NCI-H1436 treated with DMSO at 0.1 percent for 48 hours (cell line): ENCODE data around the gene PLCH1.

Experiments used
- DNase-seq: peaks from one replicate; lab custom pipeline; 2025; lab: John Stamatoyannopoulos, UW

Gene PLCH1

DNA sequence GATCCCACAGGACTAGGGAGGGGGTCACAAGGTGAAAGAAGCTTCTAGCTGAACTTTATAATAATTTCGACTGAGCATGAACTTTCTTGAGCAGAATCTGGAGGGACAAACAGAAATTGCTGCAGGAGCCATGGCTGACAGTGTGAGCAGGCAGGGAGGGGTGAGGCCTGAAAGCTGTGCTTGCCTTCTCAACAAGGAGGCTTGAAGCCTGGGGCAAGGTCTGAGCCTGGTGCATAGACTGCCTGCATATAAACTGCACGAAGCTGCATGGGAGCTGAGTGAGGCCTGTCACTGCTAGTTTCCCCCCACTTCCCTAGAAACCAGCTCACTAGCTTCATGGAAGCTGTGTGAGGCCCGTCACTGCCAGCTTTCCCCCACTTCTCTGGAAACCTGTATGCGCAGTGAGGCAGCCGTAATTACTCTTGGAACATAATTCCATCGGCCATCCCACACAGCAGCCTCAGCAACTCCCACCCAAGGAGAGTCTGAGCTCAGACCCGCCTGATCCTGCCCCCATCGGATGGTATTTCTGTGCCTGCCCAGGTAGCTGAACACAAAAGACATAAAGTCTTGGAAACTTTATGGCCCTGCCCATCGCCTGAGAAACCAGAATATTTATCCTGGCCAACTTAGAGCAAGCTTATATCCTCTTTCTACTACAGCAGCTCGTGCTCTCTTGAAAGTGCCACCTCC, 136.5 kb downstream of the PLCH1 start:
- DNase-seq = no peak

DNA sequence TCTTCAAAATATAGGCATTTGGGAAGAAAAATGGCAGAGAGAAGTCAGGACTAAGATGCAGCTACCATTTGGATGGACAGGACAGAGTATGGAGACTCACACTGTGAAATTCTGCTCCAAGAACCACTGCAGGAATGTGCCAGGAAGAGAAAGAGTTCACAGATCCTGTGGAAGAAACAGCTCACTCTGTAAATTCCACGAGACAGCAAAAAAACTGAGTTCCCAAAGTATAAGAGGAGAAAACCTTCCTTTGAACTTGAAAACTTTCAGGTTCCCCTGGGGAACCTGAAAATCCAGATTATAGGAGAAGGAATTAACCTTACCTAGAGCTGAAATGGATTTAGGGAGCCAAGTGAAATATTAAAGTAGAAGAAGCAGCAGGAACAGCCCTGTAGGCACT, 137.1 kb downstream of the PLCH1 start:
- DNase-seq = no peak

DNA sequence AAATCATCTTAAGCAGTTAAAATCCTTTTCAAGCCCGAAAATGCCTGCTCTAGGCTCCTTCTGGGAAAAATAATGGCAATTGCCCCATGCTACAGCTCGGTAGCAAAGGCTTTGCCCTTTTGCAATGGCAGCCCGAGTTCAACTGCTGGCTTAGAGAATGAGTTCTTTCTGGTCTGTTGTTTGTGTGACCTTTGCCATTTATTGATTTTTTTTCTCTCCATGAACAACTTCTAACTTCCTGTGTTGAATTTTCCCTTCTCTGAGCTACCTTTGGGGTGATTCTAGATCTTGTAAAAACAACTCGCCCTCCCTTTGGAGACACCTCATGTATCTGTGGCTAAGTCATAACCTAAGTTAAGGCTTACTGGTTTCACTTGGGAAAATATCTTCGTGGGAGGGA, 139.3 kb downstream of the PLCH1 start:
- DNase-seq = no peak

DNA sequence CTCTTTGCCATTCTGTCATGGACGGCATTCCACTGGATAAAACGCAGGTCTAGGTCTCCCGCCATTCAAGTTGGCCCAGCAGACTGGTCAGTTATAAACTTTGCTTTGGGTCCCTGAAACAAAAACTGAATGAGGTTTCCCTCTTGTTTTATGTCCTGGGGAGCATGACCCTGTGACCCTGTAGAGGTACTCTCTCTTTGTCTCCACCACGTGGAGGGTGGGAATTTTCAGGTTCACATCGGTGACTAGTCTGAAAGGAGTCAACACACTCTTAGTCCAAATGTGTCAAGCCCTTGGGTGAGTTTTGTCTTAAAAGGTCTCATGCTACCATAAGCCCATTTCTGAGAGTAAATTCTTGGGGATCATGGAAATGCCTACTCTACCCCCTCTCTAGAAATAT, 139.9 kb downstream of the PLCH1 start:
- DNase-seq = no peak

DNA sequence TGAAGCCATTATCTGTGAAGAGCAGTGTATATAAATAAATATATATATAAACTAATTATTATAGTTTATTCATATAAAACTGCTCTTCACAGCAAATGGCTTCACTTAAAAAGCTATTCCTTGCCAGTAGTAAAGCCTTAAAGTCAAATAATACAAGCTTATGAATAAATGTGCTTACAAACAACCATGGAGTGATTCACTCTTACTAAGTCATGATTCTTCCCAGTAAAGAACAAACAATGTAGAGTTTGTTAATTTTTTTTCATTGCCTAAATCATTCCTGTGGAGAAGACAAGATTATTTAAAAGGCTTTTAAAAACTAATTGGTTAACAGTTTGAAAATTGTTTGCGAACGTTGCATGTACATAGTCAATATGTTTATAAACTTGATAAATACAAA, 140.7 kb downstream of the PLCH1 start:
- DNase-seq = no peak

DNA sequence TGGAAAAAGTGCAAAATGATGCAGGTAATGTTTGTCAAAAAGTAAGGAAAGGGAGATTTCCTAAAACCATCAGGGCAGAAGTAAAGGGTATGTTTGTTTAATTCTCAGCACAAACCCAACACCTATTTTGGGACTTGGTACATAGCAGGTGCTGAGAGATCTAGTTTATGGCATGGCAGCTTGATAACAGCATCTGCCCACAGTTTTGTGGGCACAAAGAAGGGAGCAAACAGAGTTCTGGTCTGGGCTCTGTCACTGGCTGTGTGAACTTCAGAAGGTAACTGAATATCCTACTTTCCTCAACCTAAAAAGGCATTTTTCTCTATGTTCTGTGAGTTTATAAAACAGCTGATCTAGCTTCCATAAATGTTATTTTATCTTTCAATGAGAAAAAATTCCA, 141.6 kb downstream of the PLCH1 start:
- DNase-seq = no peak

DNA sequence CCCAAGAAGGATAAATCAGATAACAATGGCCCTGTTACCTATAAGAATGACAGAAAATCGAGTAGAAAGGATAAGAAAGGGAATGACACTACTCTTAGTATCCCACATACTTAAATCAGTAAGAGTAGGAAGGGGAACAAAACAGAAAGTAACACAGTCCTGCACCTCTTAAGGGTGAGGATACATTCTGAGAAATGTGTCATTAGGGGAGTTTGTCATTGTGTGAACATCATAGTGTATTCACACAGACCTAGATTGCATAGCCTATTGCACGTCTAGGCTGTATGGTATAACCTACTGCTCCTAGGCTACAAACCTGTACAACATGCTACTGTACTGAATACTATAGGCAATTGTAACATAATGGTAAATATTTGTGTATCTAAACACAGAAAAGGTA, 142.6 kb downstream of the PLCH1 start:
- no peak for DNase-seq

DNA sequence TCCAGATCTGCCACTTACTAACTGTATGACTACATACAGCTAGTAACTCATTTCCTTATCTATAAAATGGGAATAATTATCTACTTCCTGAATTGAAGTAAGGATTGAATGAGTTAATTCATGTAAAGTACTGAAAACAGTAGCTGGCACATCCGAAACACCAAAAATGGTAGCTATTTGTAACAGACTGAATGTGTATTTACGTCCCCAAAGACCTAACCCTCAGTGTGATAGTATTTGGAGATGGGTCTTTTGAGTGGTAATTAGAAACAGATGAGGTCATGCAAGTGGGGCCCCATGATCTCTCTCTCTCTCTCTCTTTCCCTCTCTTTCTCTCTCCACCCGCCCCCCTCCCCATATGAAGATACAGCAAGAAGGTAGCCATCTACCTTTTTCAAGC, 146.2 kb downstream of the PLCH1 start:
- DNase-seq = no peak

DNA sequence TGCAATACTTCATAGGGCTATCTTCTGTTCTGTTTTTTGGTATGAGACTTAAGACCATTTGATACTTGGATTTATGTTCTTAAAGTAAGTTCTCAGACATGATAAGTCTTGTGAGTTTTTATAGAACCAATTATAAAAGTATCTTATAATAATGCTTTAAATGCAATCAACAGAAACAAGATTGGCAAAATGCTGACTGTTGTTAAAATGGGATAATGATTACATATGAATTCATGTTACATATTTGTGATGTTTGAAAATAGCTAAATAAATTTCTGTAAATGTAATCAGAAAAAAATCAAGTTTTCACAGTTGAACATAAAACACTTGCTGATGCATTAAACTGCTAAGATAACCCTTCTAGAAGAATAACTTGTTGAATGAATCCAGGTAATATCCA, 148.3 kb downstream of the PLCH1 start:
- DNase-seq = no peak

DNA sequence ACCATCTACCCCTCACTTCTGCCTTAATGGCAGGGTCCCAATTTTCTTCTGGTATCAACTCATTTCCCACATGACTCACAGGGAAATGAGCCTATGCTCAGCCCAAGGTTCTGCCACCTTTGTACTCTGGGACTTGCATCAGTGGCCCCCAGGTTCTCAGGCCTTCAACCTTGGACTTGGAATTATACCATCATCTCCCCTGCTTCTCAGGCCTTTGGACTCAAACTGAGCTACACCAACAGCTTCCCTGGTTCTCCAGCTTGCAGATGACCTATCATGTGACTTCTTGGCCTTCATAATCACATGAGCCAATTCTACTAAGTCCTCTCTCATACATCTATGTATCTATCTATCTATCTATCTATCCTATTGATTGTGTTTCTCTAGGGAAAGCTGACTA, 149.5 kb downstream of the PLCH1 start:
- DNase-seq = no peak

DNA sequence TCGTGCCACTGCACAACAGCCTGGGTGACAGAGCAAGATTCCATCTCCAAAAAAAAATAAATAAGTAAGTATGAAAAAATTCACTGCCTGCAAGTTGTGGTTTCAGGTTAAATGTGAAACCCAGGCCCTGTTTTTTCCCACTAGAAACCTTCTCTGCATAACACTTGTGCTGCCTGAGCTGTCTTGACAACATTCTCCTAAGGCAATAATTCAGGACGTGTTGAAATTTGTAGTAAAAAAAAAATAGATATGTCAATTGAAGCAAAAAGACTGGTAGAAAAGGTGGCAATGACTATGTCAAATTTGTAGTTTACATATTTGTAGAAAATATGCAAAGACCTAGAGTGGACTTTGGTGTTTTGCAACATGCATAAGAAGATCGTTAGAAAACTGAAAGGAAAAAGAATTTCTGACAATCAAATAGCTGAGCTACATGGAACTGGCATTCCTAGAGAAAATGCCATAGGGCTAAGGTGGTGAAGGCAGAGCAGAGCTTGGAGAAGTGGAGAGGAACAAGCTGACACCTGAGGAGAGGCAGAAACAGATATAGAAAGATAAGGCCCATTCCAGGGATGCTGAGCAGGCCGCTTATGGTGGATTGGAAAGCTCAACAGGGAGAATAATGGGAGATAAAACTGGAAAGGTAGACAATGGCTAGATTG, 150.2 kb downstream of the PLCH1 start:
- DNase-seq = no peak

DNA sequence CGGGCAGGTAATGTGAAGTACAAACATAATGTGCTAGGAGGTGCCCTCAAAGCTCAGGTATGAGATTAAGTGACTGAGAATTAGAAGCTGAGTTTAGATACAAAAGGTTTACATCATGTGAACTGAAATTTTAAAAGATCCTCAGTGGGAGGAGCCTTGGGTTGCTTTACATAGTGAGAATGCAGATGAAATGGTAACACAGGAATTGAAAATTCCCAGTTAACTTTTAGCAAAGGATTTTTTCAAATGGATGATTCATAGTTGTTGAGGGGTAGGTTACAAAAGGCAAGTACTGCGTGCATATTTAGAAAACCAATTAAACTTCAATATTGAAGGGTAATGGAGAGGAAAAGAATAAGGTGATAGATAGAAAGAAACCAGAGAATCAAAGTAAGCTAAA, 157.3 kb downstream of the PLCH1 start:
- DNase-seq = no peak

DNA sequence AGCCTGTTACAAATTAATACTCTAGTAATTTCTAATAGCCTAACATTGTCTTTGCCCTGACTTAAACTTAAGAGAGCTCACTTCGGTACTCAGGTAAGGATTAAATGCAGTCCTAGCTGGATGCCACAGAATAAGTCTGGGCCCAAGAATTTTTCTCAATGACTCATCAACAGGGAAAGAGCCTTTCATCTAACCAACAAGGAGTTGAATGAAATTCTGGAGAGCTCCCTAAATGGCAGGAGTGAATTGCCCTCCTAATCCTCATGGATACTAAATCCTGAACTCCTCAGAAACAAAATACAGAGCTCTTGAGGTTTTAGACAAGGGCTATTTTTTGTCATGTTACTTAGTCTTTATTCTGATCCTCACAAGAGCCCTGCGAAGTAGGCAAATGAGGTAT, 159.5 kb downstream of the PLCH1 start:
- no peak for DNase-seq

DNA sequence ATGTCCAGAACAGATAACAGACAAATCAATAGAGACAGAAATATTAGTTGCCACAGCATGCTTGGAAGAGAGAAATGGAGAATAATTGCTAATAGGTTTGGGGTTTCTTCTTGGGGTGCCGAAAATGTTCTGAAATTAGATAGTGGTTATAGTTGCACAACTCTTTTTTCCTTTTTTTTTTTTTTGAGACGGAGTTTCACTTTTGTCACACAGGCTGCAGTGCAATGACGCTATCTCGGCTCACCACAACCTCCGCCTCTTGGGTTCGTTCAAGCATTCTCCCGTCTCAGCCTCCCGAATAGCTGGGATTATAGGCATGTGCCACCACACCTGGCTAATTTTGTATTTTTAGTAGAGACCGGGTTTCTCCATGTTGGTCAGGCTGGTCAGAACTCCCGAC, 163.3 kb downstream of the PLCH1 start:
- no peak for DNase-seq

DNA sequence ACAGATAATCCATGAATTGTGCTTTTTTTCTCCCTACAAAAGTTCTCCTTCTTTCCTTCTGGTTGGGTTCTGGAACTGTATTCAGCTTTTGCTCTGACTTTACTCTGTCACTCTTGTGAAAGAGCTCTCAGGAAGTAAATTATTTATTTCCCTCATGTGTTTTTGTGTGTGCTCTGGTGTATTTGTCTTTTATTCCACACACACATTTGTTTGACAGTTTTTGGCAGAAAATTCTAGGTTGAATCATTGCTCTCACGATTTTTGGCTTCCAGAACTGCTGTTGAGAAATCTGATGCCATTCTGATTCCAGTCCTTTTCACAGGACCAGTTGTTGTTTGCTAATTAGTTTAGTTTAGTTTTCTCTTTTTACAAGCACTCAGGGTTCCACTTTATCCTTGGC, 172.8 kb downstream of the PLCH1 start:
- DNase-seq = no peak

DNA sequence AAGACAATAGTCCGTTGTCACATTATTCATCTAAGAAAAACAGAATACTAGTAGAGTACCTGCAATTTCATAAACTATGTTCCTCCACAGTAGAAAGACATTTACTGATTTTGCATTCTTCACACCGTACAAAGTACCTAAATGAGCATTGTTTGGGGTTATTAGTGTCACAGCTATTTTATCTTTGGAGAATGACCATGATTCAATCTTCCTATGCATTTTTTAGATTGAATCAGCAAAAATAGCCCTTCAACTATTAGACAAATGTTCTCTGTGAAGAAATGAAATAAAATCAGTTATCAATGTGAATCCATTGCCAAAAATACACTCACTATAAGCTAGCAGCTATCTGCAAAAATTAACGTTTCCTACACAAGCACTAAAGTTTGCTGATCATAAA, 176.6 kb downstream of the PLCH1 start:
- no peak for DNase-seq

DNA sequence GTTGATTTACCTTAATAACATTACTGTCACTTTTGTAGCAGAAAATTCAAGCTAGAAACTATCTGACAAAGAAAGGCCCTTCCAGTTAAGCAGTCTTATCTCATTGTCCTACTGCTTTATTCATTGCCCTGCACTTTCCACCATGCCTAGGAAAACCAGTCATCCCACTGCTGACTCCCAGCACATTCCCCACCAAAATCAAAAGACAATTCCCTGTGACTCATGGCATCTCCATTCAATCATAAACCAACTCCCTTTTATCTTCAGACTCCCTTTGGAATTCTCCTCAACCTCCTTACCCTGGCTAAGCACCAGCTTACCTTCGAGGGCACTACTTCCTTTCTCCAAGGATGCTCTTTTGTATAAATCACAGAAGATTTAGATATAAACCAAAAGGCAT, 184.3 kb downstream of the PLCH1 start:
- DNase-seq = no peak

DNA sequence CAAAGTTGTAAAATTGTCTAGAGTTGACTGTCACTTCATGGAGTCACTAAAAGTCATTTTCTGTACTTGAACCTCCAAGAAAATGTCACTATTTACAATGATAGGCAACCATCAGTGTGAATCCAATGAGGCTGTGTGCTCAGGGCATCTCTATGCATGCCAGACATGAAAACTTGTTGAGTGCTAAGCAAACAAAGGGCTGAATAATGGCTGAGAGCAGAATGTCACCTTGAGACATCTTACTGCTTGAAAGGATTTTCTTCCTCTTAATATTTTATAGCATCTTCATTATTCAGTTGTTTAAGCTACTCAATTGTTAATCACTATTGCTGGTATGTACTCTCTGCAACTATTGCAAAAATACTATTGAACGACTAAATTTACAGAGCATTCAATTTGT, 184.7 kb downstream of the PLCH1 start:
- no peak for DNase-seq

DNA sequence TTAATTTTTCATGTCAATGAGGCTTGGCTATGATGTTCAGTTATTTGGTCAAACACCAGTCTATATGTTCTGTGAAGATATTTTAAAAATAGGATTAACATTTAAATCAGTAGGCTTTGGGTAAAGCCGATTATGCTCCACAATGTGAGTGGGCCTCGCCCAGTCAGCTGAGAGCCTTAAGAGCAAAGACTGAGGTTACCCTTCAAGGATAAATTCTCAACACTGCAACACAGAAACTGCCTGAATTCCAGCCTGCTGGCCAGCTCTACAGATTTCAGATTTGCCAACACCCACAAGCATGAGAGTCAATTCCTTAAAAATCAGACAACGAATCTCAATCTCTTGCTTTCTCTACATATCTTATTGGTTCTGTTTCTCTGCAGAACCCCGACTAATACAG, 188.3 kb downstream of the PLCH1 start:
- DNase-seq = no peak

DNA sequence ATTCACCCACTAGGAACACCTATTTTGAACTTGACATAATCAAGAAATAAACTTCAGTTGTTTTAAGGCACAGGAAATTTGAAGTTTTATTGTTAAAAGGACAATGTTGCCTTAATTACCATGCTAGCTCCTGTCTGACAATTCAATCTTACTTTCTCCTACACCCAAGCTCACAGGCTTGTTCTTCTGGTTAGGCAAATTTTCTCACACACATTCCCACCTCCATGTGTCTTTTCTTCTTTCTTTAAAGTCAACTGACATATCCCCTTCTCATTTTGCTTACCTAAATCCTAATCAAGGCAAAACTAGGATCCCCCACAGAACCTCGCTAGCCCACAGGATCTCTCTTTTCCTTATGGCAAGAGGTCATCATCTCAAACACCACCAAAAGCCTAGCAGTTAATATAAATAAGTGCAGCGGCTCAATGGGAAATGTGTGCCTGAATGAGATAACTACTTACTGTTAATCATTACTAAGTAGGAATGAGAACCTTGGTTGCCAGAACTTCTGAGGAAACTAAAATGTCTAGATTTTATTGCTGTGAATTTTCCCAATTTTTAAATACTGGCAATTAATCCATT, 189.3 kb downstream of the PLCH1 start:
- no peak for DNase-seq

DNA sequence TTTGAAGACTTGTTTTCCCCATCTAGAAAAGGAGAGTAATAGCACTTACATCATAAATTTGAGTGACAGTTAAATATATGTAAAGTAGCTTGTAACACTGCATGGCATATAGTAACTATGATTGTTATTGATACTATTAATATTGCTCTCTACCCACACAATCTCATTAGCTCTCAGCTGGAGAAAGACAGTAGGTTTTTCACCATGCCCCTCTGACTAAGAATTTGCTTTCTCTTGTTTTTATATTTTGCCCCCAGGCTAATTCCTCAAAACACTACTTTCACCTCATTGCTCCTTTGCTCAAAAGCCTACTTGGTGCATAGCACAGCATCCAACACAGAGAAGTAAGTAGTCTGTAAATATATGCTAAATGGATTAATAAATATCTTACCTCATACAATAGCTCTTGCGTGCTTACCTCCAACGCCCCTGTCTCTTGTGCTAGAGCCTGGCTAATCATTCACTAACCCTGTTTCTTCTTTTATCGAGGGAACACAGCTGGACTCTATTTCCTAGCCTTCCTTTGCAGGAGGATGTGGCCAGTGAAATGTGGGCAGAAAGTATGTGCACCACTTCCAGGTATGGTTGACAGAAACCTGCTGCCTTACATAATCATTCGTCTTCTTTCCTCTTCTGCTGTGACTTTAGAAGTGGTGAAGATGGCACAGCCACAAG, 190.0 kb downstream of the PLCH1 start:
- no peak for DNase-seq

DNA sequence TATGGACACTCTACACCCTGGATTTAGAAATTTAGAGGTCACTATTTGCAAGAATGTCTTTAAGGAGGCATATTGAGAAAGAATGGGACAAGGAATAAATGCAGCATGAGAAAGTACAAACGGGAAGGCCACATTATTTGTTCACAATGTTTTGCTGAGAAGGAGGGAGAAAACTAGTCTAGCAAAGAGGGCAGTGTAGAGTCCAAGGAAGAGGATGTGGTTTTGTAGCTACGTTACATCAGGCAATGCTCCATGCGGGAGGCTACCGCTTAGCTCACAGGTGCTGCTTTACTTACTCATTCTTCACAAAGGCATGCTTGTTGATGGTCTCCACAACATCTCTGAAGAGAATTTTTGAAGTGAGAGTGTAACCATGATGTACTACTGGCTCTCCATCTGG, 191.1 kb downstream of the PLCH1 start:
- no peak for DNase-seq

DNA sequence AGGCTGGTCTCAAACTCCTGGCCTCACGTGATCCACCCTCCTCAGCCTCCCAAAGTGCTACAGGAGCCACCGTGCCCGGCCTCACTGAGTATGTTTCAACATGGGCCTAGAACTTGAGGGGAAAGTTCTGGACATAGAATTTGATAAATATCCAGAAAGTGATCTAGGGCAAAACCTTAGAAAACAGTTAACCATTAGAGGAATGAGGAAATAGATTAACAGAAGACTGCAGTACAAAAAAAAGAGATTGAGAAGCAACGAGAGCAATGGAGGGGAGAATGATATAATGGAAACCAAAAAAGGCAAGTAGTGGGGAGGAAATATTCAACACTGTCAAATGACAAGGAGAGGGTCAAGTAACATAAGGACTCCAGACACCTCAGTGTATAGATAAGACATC, 191.5 kb downstream of the PLCH1 start:
- no peak for DNase-seq
